ENCODE measurements around the gene TIMELESS. TPM values are rescaled to one million over a fixed set of nuclear protein-coding genes. Genes with fewer than 3 reads are reported as not detected.

The TIMELESS gene
- total RNA-seq, 1 donor from 2014 or later: 3.4 TPM

GRCh38 chr12:56488041-56488955 is 39.1 kb upstream of the TIMELESS start, which contains the start of gene GLS2:
GLS2 (minus strand) TSS chr12:56488161; CDS start chr12:56488118, 43 bp downstream.
- H3K27me3 ChIP-seq (ENCODE audit: control insufficient read depth, insufficient read depth, low read length): peaks cover 4% of the 10 kb centered on the region
- TF ChIP-seq CTCF (IDR thresholded peaks at IDR 0.05; ENCODE audit: insufficient read depth, low read length, severe bottlenecking): no peak
- FAIRE-seq (no peak), DNase-seq (ENCODE audit: low read depth) (peak; percentile 84)
- H3K4me3 ChIP-seq (ENCODE audit: low read depth, low read length): peak within 1 kb of the TSS; percentile 48
- no peaks in the 10 kb centered on the region for H3K36me3 ChIP-seq (ENCODE audit: control insufficient read depth, insufficient read depth, low read length)

GRCh38 chr12:56487448-56488040 is 38.3 kb upstream of the TIMELESS start:
- Histone ChIP-seq H3K4me3 (ENCODE audit: low read depth, low read length) (peak overlapping the region; percentile 48), H3K27me3 (ENCODE audit: control insufficient read depth, insufficient read depth, low read length) (peaks cover 4% of the 10 kb centered on the region), H3K36me3 (ENCODE audit: control insufficient read depth, insufficient read depth, low read length) (no peaks in the 10 kb centered on the region)
- no peak for TF ChIP-seq CTCF (IDR thresholded peaks at IDR 0.05; ENCODE audit: insufficient read depth, low read length, severe bottlenecking)
- DNase-seq (ENCODE audit: low read depth) (peak; percentile 17), FAIRE-seq (no peak)

- FAIRE-seq (no peak), DNase-seq (ENCODE audit: low read depth) (no peak)
- no peak for TF ChIP-seq CTCF (IDR thresholded peaks at IDR 0.05; ENCODE audit: insufficient read depth, low read length, severe bottlenecking)
- peaks cover 4% of the 10 kb centered on the region for H3K27me3 ChIP-seq (ENCODE audit: control insufficient read depth, insufficient read depth, low read length)
- no peaks in the 10 kb centered on the region for H3K36me3 ChIP-seq (ENCODE audit: control insufficient read depth, insufficient read depth, low read length)
- no peak overlapping the region for H3K4me3 ChIP-seq (ENCODE audit: low read depth, low read length)
Measured at GRCh38 chr12:56486694-56487093, 37.5 kb upstream of the TIMELESS start.

- DNase-seq (ENCODE audit: low read depth) (no peak), FAIRE-seq (no peak)
- TF ChIP-seq CTCF (IDR thresholded peaks at IDR 0.05; ENCODE audit: insufficient read depth, low read length, severe bottlenecking): no peak
- Histone ChIP-seq H3K36me3 (ENCODE audit: control insufficient read depth, insufficient read depth, low read length) (no peaks in the 10 kb centered on the region), H3K27me3 (ENCODE audit: control insufficient read depth, insufficient read depth, low read length) (peaks cover 1% of the 10 kb centered on the region), H3K4me3 (ENCODE audit: low read depth, low read length) (no peak overlapping the region)
Measured at GRCh38 chr12:56484566-56484965, 35.3 kb upstream of the TIMELESS start.

- H3K27me3 ChIP-seq (ENCODE audit: control insufficient read depth, insufficient read depth, low read length): no peaks in the 10 kb centered on the region
- DNase-seq (ENCODE audit: low read depth) (no peak), FAIRE-seq (no peak)
- no peak overlapping the region for H3K4me3 ChIP-seq (ENCODE audit: low read depth, low read length)
- no peaks in the 10 kb centered on the region for H3K36me3 ChIP-seq (ENCODE audit: control insufficient read depth, insufficient read depth, low read length)
- TF ChIP-seq CTCF (IDR thresholded peaks at IDR 0.05; ENCODE audit: insufficient read depth, low read length, severe bottlenecking): no peak
Measured at GRCh38 chr12:56479625-56480024, 30.4 kb upstream of the TIMELESS start.

Data from bronchial epithelial cell (primary cell).